Smooth muscle cell (in vitro differentiated cells): ENCODE results near the gene CHRNB4. TPM values are rescaled to one million over a fixed set of nuclear protein-coding genes. Genes with fewer than 3 reads are reported as not detected.

ENCODE experiments used
- DNase-seq: peaks from one replicate; lab custom pipeline; 2025; ENCODE audit not compliant: unreplicated experiment; lab: John Stamatoyannopoulos, UW
- H2AFZ ChIP-seq: fragments of 200-600 bp; sonication (generic); 2 replicates; pipeline ENCODE4 v1.6.0; 2016; ENCODE audit warnings: antibody characterized with exemption, low read depth, mild to moderate bottlenecking
- H3F3A ChIP-seq: fragments of 200-600 bp; sonication (generic); 2 replicates; pipeline ENCODE4 v1.6.0; 2017; ENCODE audit warnings: antibody characterized with exemption, low read depth
- H3K27ac ChIP-seq: fragments of 200-600 bp; sonication (generic); 2 replicates; pipeline ENCODE4 v1.5.1; 2016; ENCODE audit warnings: low read depth, mild to moderate bottlenecking
- H3K27me3 ChIP-seq: fragments of 200-600 bp; sonication (generic); 2 replicates; pipeline ENCODE4 v1.6.1; 2016; ENCODE audit warnings: low read depth, mild to moderate bottlenecking
- H3K36me3 ChIP-seq: fragments of 200-600 bp; sonication (generic); 2 replicates; pipeline ENCODE4 v1.5.1; 2016; ENCODE audit warnings: low read depth
- H3K4me1 ChIP-seq: fragments of 200-600 bp; sonication (generic); 2 replicates; pipeline ENCODE4 v1.5.1; 2016; ENCODE audit warnings: low read depth
- H3K4me2 ChIP-seq: fragments of 200-600 bp; sonication (generic); 2 replicates; pipeline ENCODE4 v1.6.0; 2016; ENCODE audit warnings: mild to moderate bottlenecking
- H3K4me3 ChIP-seq: fragments of 200-600 bp; sonication (generic); 2 replicates; pipeline ENCODE4 v1.5.1; 2016; ENCODE audit warnings: mild to moderate bottlenecking
- H3K79me2 ChIP-seq: fragments of 200-600 bp; sonication (generic); 2 replicates; pipeline ENCODE4 v1.6.0; 2016; ENCODE audit warnings: low read depth, mild to moderate bottlenecking
- H3K9ac ChIP-seq: fragments of 200-600 bp; sonication (generic); 2 replicates; pipeline ENCODE4 v1.6.0; 2016; ENCODE audit warnings: low read depth
- H3K9me3 ChIP-seq: fragments of 200-600 bp; sonication (generic); replicated peaks from 2 replicates; pipeline ENCODE4 v1.5.1; 2016; ENCODE audit warnings: low read depth
- H4K20me1 ChIP-seq: fragments of 200-600 bp; sonication (generic); 2 replicates; pipeline ENCODE4 v1.6.0; 2016; ENCODE audit warnings: low read depth
- WGBS: methylation state at CpG from one replicate; pipeline ENCODE4 v1.1.7; 2016; ENCODE audit warnings: low lambda C conversion rate; 5-methylcytosine and 5-hydroxymethylcytosine counted together
- polyA plus RNA-seq: library from polyadenylated mRNA; unstranded; fragments of >200 nt; fragmentation: Nextera tagmentation; extraction: Ambion mirVana; gene quantifications from 2 replicates; pipeline ENCODE4 v1.2.1, GENCODE V29; 2016
- total RNA-seq: library from RNA; depleted of rRNA; stranded (reverse); fragments of >200 nt; gene quantifications from 2 replicates; pipeline ENCODE4 v1.2.3, GENCODE V29; 2014
- TF ChIP-seq, protein P1 (sequence below): fragments of 200-600 bp; sonication (generic); IDR thresholded peaks from 2 replicates; pipeline ENCODE4 v1.5.1; 2017; ENCODE audit warnings: borderline replicate concordance, mild to moderate bottlenecking, antibody characterized with exemption; ENCODE audit not compliant: insufficient read depth, poor library complexity, severe bottlenecking

The CHRNB4 gene
- total and polyA plus RNA-seq, 2 experiments from 2014 or later, result not detected

DNA sequence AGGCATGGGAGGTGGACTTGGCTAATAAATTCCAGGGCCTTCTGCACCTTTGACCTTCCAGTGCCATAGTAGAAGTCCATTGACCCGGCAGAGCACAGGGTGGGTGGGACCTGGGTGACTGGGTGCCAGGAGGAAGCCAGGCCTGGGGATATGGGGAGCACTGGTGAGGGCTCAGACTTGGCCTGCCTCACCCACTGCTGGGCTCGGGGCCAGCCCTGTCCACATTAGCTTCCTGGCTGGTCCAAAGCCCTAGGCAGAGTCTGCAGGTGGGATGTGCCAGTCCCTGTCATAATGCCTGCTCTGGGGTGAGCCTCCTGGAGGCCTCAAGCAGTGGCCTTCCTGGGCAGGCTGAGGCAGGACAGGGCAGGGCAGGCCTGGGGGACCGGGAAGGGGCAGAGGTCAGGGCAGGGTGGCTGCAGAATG is 38.1 kb upstream of the CHRNB4 start:
- Histone ChIP-seq H3K27me3 (no peaks in the 10 kb centered on the region), H3K4me1 (peaks cover 16% of the 10 kb centered on the region), H3F3A (no peaks in the 10 kb centered on the region), H3K9me3 (no peaks in the 10 kb centered on the region), H4K20me1 (no peaks in the 10 kb centered on the region), H3K4me3 (no peak overlapping the region), H3K9ac (no peak overlapping the region), H2AFZ (no peak overlapping the region), H3K36me3 (no peaks in the 10 kb centered on the region), H3K79me2 (no peaks in the 10 kb centered on the region), H3K4me2 (no peak overlapping the region), H3K27ac (no peak overlapping the region)
- TF ChIP-seq, protein P1, sequence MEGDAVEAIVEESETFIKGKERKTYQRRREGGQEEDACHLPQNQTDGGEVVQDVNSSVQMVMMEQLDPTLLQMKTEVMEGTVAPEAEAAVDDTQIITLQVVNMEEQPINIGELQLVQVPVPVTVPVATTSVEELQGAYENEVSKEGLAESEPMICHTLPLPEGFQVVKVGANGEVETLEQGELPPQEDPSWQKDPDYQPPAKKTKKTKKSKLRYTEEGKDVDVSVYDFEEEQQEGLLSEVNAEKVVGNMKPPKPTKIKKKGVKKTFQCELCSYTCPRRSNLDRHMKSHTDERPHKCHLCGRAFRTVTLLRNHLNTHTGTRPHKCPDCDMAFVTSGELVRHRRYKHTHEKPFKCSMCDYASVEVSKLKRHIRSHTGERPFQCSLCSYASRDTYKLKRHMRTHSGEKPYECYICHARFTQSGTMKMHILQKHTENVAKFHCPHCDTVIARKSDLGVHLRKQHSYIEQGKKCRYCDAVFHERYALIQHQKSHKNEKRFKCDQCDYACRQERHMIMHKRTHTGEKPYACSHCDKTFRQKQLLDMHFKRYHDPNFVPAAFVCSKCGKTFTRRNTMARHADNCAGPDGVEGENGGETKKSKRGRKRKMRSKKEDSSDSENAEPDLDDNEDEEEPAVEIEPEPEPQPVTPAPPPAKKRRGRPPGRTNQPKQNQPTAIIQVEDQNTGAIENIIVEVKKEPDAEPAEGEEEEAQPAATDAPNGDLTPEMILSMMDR, result no peak
- DNase-seq, result no peak
- WGBS, result 89% methylated on average over 3 of the region's 3 CpGs

DNA sequence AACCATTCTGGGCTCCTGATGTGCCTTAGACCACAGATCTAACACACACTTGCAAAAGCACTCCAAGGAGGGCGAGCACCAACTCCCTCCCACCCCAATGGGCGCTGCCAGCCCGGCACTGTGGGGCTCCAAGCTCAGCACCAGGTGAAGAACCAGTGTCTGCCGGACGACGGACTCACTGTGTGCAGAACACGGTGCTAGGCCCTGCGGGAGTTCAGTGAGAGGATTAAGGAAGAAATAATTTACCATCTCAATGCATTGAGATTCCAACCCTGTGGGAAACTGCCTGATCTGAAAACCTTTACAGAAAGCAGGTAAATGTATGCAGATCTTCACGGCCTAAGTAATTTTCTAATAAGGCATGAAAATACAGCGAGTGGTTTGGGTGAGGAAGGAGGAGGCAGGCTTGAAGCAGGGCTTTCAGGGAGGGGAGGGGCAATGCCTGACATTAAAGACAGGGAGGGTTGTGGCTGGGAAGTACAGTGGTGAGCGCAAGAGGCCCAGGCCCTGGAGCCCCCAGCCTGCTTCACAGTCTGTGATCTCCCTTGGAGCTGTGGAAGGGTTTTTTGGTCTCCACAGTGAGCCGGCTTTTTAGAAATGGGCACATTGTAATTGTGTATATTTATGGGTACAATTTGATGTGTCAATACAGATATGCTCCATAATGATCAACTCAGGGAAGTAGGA is 35.6 kb upstream of the CHRNB4 start:
- Histone ChIP-seq H3K4me1 (peaks cover 19% of the 10 kb centered on the region), H3K9ac (no peak overlapping the region), H2AFZ (no peak overlapping the region), H3K79me2 (no peaks in the 10 kb centered on the region), H3K27ac (no peak overlapping the region), H3K27me3 (no peaks in the 10 kb centered on the region), H3K9me3 (no peaks in the 10 kb centered on the region), H3K36me3 (no peaks in the 10 kb centered on the region), H4K20me1 (no peaks in the 10 kb centered on the region), H3K4me2 (no peak overlapping the region), H3F3A (no peaks in the 10 kb centered on the region), H3K4me3 (no peak overlapping the region)
- 71% methylated on average over 12 of the region's 12 CpGs for WGBS
- TF ChIP-seq, protein P1, result no peak
- DNase-seq, result no peak

DNA sequence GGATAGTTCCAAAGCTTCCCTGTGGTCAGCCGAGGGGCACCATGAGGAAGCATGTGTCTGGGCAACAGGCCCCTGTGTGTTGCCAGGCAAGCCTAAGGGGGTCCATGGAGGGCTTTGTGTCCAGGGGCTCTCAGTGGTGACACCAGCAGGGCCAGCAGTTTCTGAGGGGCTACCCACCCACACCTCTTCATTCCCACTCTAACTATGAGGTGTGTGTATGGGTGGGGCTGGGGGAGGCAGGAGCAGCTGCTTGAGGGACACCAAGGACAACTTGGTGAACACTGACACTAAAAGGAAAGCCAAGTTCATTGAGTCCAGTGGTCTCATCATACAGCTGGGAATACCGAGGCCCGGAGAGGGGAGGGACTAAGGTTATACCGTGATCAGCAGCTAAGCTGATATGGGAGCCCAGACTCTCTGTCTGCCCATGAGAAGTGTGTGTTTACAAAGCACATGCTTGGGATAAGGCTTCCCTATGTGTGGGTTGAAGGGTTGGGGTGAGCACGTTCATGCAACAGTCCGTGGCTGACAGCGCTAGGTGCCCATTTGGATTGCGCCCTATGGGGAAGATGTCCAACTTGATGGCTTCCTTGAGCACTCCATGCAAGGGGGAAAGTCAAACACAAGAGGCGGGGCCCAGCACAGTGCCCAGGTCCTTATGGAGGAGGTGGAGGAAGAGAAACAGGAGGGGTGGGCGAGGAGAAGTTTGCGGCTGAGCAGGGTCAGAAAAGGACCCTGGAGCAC is 34.8 kb upstream of the CHRNB4 start:
- Histone ChIP-seq H3K27ac (no peak overlapping the region), H2AFZ (no peak overlapping the region), H3K9ac (no peak overlapping the region), H3K4me1 (peaks cover 12% of the 10 kb centered on the region), H3K36me3 (no peaks in the 10 kb centered on the region), H4K20me1 (no peaks in the 10 kb centered on the region), H3K4me3 (no peak overlapping the region), H3F3A (no peaks in the 10 kb centered on the region), H3K4me2 (no peak overlapping the region), H3K79me2 (no peaks in the 10 kb centered on the region), H3K27me3 (no peaks in the 10 kb centered on the region), H3K9me3 (no peaks in the 10 kb centered on the region)
- TF ChIP-seq, protein P1, result no peak
- DNase-seq, result no peak
- WGBS, result 91% methylated on average over 11 of the region's 11 CpGs
